Astrocyte of the spinal cord (primary cell): ENCODE data around the gene COA1.

Experiments used
- DNase-seq: peaks from one replicate; pipeline ENCODE4 v3.0.0; 2011; ENCODE audit warnings: low read depth, low spot score
- H3K4me3 ChIP-seq: 2 replicates; pipeline ENCODE4 v1.5.1; 2011; ENCODE audit warnings: low read depth, mild to moderate bottlenecking, low read length, moderate library complexity
- CTCF ChIP-seq: IDR thresholded peaks from 2 replicates; pipeline ENCODE4 v1.5.1; 2012; ENCODE audit warnings: low read depth, mild to moderate bottlenecking, low read length, inconsistent platforms
- in situ Hi-C: cut with HindIII; loops from 2 replicates; pipeline ENCODE4 v1.10.0; 2017; ENCODE audit warnings: low sequenced_read_pairs

Gene COA1

GRCh38 chr7:43768887-43769272 is 39.6 kb upstream of the COA1 start:
- in situ Hi-C loops: no loop called here
- DNase-seq: no peak
- no peak overlapping the region for H3K4me3 ChIP-seq
- TF ChIP-seq CTCF: no peak

GRCh38 chr7:43768201-43768886 is 39.0 kb upstream of the COA1 start:
- TF ChIP-seq CTCF: no peak
- in situ Hi-C loops: no loop called here
- H3K4me3 ChIP-seq: no peak overlapping the region
- no peak for DNase-seq

GRCh38 chr7:43767311-43767710 is 38.0 kb upstream of the COA1 start:
- in situ Hi-C loops: no loop called here
- no peak overlapping the region for H3K4me3 ChIP-seq
- no peak for TF ChIP-seq CTCF
- no peak for DNase-seq

- DNase-seq: no peak
- in situ Hi-C loops: no loop called here
- H3K4me3 ChIP-seq: no peak overlapping the region
- no peak for TF ChIP-seq CTCF
Measured at GRCh38 chr7:43766564-43766963, 37.2 kb upstream of the COA1 start.

GRCh38 chr7:43764807-43765491 is 35.6 kb upstream of the COA1 start:
- DNase-seq: no peak
- in situ Hi-C loops: no loop called here
- no peak overlapping the region for H3K4me3 ChIP-seq
- TF ChIP-seq CTCF: no peak

GRCh38 chr7:43764039-43764761 is 34.9 kb upstream of the COA1 start:
- TF ChIP-seq CTCF: no peak
- no peak for DNase-seq
- H3K4me3 ChIP-seq: no peak overlapping the region
- in situ Hi-C loops: no loop called here
